Motor neuron (in vitro differentiated cells): ENCODE data around the gene XRCC1. TPM values are rescaled to one million over a fixed set of nuclear protein-coding genes. Genes with fewer than 3 reads are reported as not detected.

Source experiments
- ATAC-seq, 8 experiments: fragments of 200-7000 bp; cut with Tn5 transposase; replicated peaks in 6 of 8; 2 replicates each; pipeline ENCODE4 v1.8.0; 2021; ENCODE audit warnings: mild to moderate bottlenecking in 8 of 8, moderate library complexity in 8 of 8
- H3K27ac ChIP-seq, 2 donors: fragments of 250-450 bp; sonication (Bioruptor Pico); 2 replicates each; pipeline ENCODE4 v1.9.0; 2021; ENCODE audit warnings: antibody characterized with exemption in 2 of 2, mild to moderate bottlenecking in 2 of 2, moderate library complexity in 1 of 2
- H3K4me1 ChIP-seq, 2 donors: fragments of 250-450 bp; sonication (Bioruptor Pico); replicated peaks in 1 of 2; 2 replicates each; pipeline ENCODE4 v1.6.1; 2021; ENCODE audit warnings: antibody characterized with exemption in 2 of 2, mild to moderate bottlenecking in 2 of 2, moderate library complexity in 1 of 2
- H3K4me3 ChIP-seq, 5 donors: fragments of 250-450 bp; sonication (Bioruptor Pico); 2 replicates each; pipeline ENCODE4 v1.9.0; 2021; ENCODE audit warnings: antibody characterized with exemption in 5 of 5, mild to moderate bottlenecking in 5 of 5, moderate library complexity in 4 of 5
- WGBS, 10 experiments: fragments of 450-650 bp; shearing (Covaris generic); methylation state at CpG; one replicate each; pipeline ENCODE4 v1.0.0; 2022; 5-methylcytosine and 5-hydroxymethylcytosine counted together
- in situ Hi-C, 9 experiments: fragments of 400-800 bp; cut with MboI; loops; one replicate each; pipeline ENCODE4 v1.15.0; 2021; ENCODE audit warnings: low sequenced_read_pairs in 9 of 9, low pct_unique_long_range_greater_than_20kb in 2 of 9; ENCODE audit not compliant: unreplicated experiment in 9 of 9
- total RNA-seq, 8 experiments: library from RNA; unstranded; fragments of 300-600 nt; gene quantifications; 2 replicates each; pipeline versions ENCODE4 v1.2.3 to v1.2.4, GENCODE V29; 2022

Gene XRCC1
- total RNA-seq, 8 experiments from 2014 or later: 7.2 to 62.1 (median 30.1) TPM

- Histone ChIP-seq H3K27ac (no peak overlapping the region), H3K4me3 (no peak overlapping the region), H3K4me1 (no peaks in the 10 kb centered on the region)
- no peak for ATAC-seq
- 80 to 94% (median 88%) methylated on average over 1 to 5 of the region's 5 CpGs; no CpG with 5 or more reads in 5 of the 10 experiments for WGBS, 10 experiments
- in situ Hi-C loops: no loop called here
These were observed 30.1 kb downstream of the XRCC1 start for GRCh38 chr19:43545276-43545675.

DNA sequence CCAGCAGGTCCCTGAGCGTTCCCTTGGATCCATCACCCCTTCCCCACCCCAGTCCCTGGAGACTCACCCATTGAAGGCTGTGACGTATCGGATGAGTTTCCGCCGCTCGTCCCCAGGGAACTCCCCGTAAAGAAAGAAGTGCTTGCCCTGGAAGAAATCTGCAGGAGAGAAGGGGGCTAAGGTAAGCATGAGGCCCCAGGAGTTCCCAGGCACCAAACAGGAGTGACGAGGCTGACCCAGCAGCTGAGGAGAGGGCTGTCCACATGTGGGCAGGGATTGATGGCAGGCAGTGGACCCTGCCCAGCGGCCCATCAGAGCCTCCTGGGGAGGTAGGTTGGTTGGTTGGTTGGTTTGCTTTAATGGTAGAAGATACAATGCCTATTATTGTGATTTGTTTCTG, 31.2 kb downstream of the XRCC1 start:
- in situ Hi-C loops: no loop called here
- no peak overlapping the region for H3K4me3 ChIP-seq
- no peak overlapping the region for H3K27ac ChIP-seq
- ATAC-seq: no peak
- no peaks in the 10 kb centered on the region for H3K4me1 ChIP-seq
- 100% methylated on average over 1 to 6 of the region's 9 CpGs; no CpG with 5 or more reads in 7 of the 10 experiments for WGBS, 10 experiments

DNA sequence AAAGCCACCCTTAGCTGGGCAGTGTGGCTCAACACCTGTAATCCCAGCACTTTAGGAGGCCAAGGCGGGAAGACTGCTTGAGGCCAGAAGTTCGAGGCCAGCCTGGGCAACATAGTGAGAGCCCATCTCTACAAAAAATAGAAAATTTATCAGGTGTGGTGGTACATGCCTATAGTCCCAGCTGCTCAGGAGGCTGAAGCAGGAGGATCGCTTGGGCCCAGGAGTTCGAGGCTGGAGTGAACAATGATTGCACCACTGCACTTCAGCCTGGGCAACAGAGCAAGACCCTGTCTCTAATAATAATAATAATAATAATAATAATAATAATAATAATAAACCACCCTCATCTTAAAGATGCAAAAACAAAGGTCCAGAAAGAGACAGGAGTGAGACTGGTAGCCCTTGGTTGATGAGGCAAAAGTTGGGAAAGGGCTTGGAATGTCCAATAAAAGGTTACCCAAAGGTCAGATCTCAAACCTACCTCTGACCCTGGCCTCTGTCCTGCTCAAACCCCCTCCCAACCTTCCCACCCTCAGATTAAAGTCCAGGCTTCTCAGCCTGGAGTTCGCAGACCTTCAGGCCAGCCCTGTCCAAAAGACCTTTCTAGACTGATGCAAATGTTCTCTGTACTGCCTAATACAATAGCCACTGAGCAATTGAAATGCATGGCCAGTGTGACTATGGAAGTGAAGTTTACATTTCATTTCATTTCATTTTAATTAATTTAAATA, 33.2 kb downstream of the XRCC1 start:
- WGBS, 10 experiments: 60 to 93% (median 91%) methylated on average over 1 to 4 of the region's 5 CpGs; no CpG with 5 or more reads in 5 of the 10 experiments
- Histone ChIP-seq H3K4me1 (no peaks in the 10 kb centered on the region), H3K4me3 (no peak overlapping the region), H3K27ac (no peak overlapping the region)
- no peak for ATAC-seq
- in situ Hi-C loops: no loop called here

GRCh38 chr19:43540381-43540780, 34.9 kb downstream of the XRCC1 start:
- no peak for ATAC-seq
- Histone ChIP-seq H3K4me3 (no peak overlapping the region), H3K27ac (no peak overlapping the region), H3K4me1 (no peaks in the 10 kb centered on the region)
- 0 to 100% (median 100%) methylated on average over 1 to 3 of the region's 3 CpGs; no CpG with 5 or more reads in 3 of the 10 experiments for WGBS, 10 experiments
- in situ Hi-C loops: no loop called here

DNA sequence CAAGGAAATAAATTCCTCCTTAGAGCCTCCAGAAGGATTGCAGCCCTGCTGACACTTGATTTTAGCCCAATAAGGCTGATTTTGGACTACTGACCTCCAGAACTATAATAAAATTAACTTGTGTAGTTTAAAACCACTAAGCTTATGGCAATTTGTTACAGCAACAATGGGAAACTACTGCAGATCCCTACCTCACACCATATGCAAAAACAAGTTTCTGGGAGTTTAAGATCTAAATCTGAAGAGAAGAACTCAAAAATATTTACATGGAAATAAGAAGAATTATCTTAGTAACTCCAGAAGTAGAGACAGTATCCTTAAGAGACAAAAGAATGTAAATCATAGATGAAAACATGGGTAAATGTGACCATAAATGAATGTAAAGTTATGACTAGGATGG, 36.4 kb downstream of the XRCC1 start:
- in situ Hi-C loops: no loop called here
- Histone ChIP-seq H3K4me1 (no peaks in the 10 kb centered on the region), H3K27ac (no peak overlapping the region), H3K4me3 (no peak overlapping the region)
- ATAC-seq: no peak

DNA sequence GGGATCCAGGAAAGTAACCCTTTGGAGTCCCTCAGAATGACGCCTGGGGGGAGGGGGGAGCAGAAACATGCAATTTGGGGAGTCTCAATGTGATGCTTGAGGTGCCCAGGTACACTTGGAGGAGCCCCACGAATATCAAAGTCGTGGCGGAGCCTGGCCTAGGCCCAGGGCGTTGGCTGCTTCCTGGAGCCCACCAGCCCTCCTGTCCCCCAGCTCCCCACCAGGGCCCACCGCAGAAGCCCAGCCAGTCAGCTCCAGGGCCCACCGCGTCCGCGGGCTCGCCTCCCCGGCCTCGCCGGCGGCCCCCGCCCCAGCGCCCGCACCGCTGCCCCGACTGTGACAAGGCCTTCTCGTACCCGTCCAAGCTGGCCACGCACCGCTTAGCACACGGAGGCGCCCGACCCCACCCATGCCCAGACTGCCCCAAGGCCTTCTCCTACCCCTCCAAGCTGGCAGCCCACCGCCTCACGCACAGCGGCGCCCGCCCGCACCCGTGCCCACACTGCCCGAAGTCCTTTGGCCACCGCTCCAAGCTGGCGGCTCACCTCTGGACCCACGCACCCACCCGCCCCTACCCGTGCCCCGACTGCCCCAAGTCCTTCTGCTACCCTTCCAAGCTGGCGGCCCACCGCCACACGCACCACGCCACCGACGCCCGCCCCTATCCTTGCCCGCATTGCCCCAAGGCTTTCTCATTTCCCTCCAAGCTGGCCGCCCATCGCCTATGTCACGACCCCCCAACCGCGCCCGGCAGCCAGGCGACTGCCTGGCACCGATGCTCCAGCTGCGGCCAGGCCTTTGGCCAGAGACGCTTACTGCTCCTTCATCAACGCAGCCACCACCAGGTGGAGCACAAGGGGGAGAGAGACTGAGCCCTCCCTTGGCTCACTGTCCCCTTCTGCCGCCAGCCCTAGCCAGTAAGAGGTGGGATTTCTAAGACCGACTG, 40.2 kb downstream of the XRCC1 start:
- ATAC-seq: no peak
- in situ Hi-C loops: no loop called here
- WGBS, 10 experiments: 0 to 80% (median 42%) methylated on average over 1 to 9 of the region's 62 CpGs; no CpG with 5 or more reads in 6 of the 10 experiments
- peaks cover 4 to 5% of the 10 kb centered on the region in 2 donors for H3K4me1 ChIP-seq
- H3K27ac ChIP-seq: no peak overlapping the region
- no peak overlapping the region for H3K4me3 ChIP-seq

- ATAC-seq: no peak
- WGBS, 10 experiments: 0 to 68% (median 36%) methylated on average over 1 to 6 of the region's 17 CpGs; no CpG with 5 or more reads in 3 of the 10 experiments
- H3K4me3 ChIP-seq: peak overlapping the region; percentile 37 to 47 (median 42)
- in situ Hi-C loops: no loop called here
- H3K27ac ChIP-seq: peak overlapping the region in 1 of 2 donors; percentile 8
- H3K4me1 ChIP-seq: peaks cover 4 to 5% of the 10 kb centered on the region in 2 donors
These were observed 41.0 kb downstream of the XRCC1 start for GRCh38 chr19:43534305-43534815.

- in situ Hi-C loops: no loop called here
- H3K4me3 ChIP-seq: peak overlapping the region; percentile 37 to 47 (median 42)
- peak overlapping the region; percentile 63 to 79 for H3K27ac ChIP-seq
- 0 to 2% (median 0%) methylated on average over 1 to 9 of the region's 41 CpGs; no CpG with 5 or more reads in 6 of the 10 experiments for WGBS, 10 experiments
- peaks cover 4 to 5% of the 10 kb centered on the region in 2 donors for H3K4me1 ChIP-seq
- peak; percentile 79 to 84 (median 80) for ATAC-seq
These were observed 41.6 kb downstream of the XRCC1 start for GRCh38 chr19:43533546-43534304.

GRCh38 chr19:43532962-43533545, 42.3 kb downstream of the XRCC1 start, which contains the start of gene ZNF575:
ZNF575 (plus strand) TSS chr19:43533188; CDS start chr19:43534423, 1,235 bp downstream.
- whole genome bisulfite sequencing, 10 experiments: 0 to 5% (median 0%) methylated on average over 1 to 9 of the region's 47 CpGs; no CpG with 5 or more reads in 4 of the 10 experiments
- in situ Hi-C loops: no loop called here
- peak within 1 kb of the TSS; percentile 37 to 47 (median 42) for H3K4me3 ChIP-seq
- peak within 1 kb of the TSS; percentile 79 to 82 for H3K27ac ChIP-seq
- peak; percentile 46 to 81 (median 74) for ATAC-seq
- peaks cover 4 to 5% of the 10 kb centered on the region in 2 donors for H3K4me1 ChIP-seq

DNA sequence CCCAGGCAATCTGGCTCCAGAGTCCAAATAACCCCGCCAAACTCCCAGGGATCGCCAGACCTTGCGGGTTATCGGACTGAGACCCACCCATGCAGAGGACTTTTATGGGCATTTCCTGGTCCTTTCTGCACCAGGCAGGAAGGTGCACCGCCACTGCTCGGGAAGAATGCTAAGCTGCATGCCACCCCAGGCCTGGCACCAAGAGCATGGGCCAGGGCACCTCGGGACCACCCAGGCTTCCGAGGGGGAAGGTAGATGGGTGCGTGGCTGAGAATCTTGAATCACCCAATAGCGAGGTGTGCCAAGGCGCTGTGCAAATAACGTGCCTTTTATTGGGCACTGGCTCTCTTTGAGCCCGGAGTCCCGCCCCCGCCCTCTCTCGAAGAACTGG, 42.8 kb downstream of the XRCC1 start:
- ATAC-seq: peak in 7 of 8 experiments; percentile 0 to 8 (median 1)
- H3K27ac ChIP-seq: peak overlapping the region; percentile 78 to 82

GRCh38 chr19:43527860-43528622, 47.3 kb downstream of the XRCC1 start:
- H3K27ac ChIP-seq: no peak overlapping the region
- H3K4me1 ChIP-seq: peaks cover 8 to 17% of the 10 kb centered on the region in 2 donors
- peak in 3 of 8 experiments; percentile 27 to 32 (median 29) for ATAC-seq
- peak overlapping the region in 1 of 5 donors; percentile 71 for H3K4me3 ChIP-seq
- WGBS, 10 experiments: 7 to 100% (median 42%) methylated on average over 1 to 7 of the region's 13 CpGs
- in situ Hi-C loops: loop anchor here in 1 of 9 experiments (10.0 kb wide), 1 partner anchor 83 kb away; no protein-coding TSS in a partner anchor

More for the DNA sequence above, 42.8 kb downstream of the XRCC1 start:
- 0 to 21% (median 5%) methylated on average over 1 to 8 of the region's 16 CpGs; no CpG with 5 or more reads in 3 of the 10 experiments for WGBS, 10 experiments
- in situ Hi-C loops: no loop called here
- Histone ChIP-seq H3K4me3 (peak overlapping the region; percentile 37 to 47 (median 42)), H3K4me1 (peaks cover 4 to 5% of the 10 kb centered on the region in 2 donors)
